Stimulated activated CD8-positive, alpha-beta memory T cell treated with anti-CD3 and anti-CD28 coated beads, Interleukin-4, amount 100 ng/mL, for 48 hours (primary cell): Measurements from ENCODE around the gene JMJD8.

Experiments
- DNase-seq: peaks from one replicate; pipeline ENCODE4 v3.0.0-alpha.2; 2020

The JMJD8 gene

GRCh38 chr16:674968-675883 is 8.9 kb downstream of the JMJD8 start, which contains the start of gene RHBDL1:
Gene RHBDL1, plus strand, starts transcription at chr16:675671. Its CDS starts 120 bp downstream, at chr16:675791.
- DNase-seq: no peak

- no peak for DNase-seq
These were observed 9.8 kb downstream of the JMJD8 start for GRCh38 chr16:674214-674881.

GRCh38 chr16:673399-673991 is 10.6 kb downstream of the JMJD8 start:
- DNase-seq: no peak

GRCh38 chr16:672851-673250 is 11.3 kb downstream of the JMJD8 start:
- no peak for DNase-seq

GRCh38 chr16:672371-672770 is 11.8 kb downstream of the JMJD8 start:
- no peak for DNase-seq

- no peak for DNase-seq
These were observed 12.6 kb downstream of the JMJD8 start for GRCh38 chr16:671353-672131.

GRCh38 chr16:670485-671352 is 13.4 kb downstream of the JMJD8 start:
- DNase-seq: no peak

- no peak for DNase-seq
These were observed 14.5 kb downstream of the JMJD8 start for GRCh38 chr16:669666-670065.

- no peak for DNase-seq
These were observed 15.5 kb downstream of the JMJD8 start for GRCh38 chr16:668519-669171.

GRCh38 chr16:667780-668518 is 16.2 kb downstream of the JMJD8 start, which contains the start of gene RHOT2:
Gene RHOT2, plus strand, starts transcription at chr16:668132. Its CDS starts 68 bp downstream, at chr16:668200.
- DNase-seq: peak; percentile 95

- DNase-seq: no peak
These were observed 16.9 kb downstream of the JMJD8 start for GRCh38 chr16:667113-667779.

GRCh38 chr16:666572-666971 is 17.6 kb downstream of the JMJD8 start:
- DNase-seq: no peak

- no peak for DNase-seq
These were observed 21.5 kb downstream of the JMJD8 start for GRCh38 chr16:662597-662996.

- no peak for DNase-seq
These were observed 22.0 kb downstream of the JMJD8 start for GRCh38 chr16:662095-662494.

GRCh38 chr16:661184-661821 is 22.8 kb downstream of the JMJD8 start:
- DNase-seq: no peak

- peak; percentile 80 for DNase-seq
These were observed 23.5 kb downstream of the JMJD8 start for GRCh38 chr16:660459-661183.

- no peak for DNase-seq
These were observed 24.0 kb downstream of the JMJD8 start for GRCh38 chr16:660132-660458.

- DNase-seq: no peak
These were observed 24.5 kb downstream of the JMJD8 start for GRCh38 chr16:659618-660017.
